SJCRH30 (cell line): Measurements from ENCODE around the gene ZSWIM4. TPM values are rescaled to one million over a fixed set of nuclear protein-coding genes. Genes with fewer than 3 reads are reported as not detected.
A peak's percentile ranks its signal among the peaks of the same experiment; 100 is the strongest.

Source experiments
- DNase-seq, 2 experiments: peaks; one replicate each; pipeline ENCODE4 v3.0.0-alpha.2; 2015 to 2020
- H3K27ac ChIP-seq: fragments of 250-450 bp; sonication (Bioruptor Pico); 2 replicates; pipeline ENCODE4 v1.5.1; 2020; ENCODE audit warnings: mild to moderate bottlenecking, moderate library complexity
- H3K27me3 ChIP-seq: fragments of 250-450 bp; sonication (Bioruptor Pico); 2 replicates; pipeline ENCODE4 v1.5.1; 2020; ENCODE audit warnings: mild to moderate bottlenecking, moderate library complexity
- H3K36me3 ChIP-seq: fragments of 250-450 bp; sonication (Bioruptor Pico); 2 replicates; pipeline ENCODE4 v1.5.1; 2020; ENCODE audit warnings: mild to moderate bottlenecking, moderate library complexity
- H3K4me1 ChIP-seq: fragments of 250-450 bp; sonication (Bioruptor Pico); 2 replicates; pipeline ENCODE4 v1.5.1; 2020; ENCODE audit warnings: mild to moderate bottlenecking, moderate library complexity
- H3K4me3 ChIP-seq: fragments of 250-450 bp; sonication (Bioruptor Pico); 2 replicates; pipeline ENCODE4 v1.5.1; 2020; ENCODE audit warnings: mild to moderate bottlenecking, moderate library complexity
- H3K9me3 ChIP-seq: fragments of 250-450 bp; sonication (Bioruptor Pico); replicated peaks from 2 replicates; pipeline ENCODE4 v1.5.1; 2020; ENCODE audit warnings: mild to moderate bottlenecking, moderate library complexity
- total RNA-seq: library from RNA; depleted of rRNA; stranded (reverse); fragments of >200 nt; shearing (Covaris generic); gene quantifications from 2 replicates; pipeline ENCODE4 v1.2.3, GENCODE V29; 2014; rRNA removed

Gene ZSWIM4
- total RNA-seq, 1 experiment from 2014 or later = 18.3 TPM

DNA sequence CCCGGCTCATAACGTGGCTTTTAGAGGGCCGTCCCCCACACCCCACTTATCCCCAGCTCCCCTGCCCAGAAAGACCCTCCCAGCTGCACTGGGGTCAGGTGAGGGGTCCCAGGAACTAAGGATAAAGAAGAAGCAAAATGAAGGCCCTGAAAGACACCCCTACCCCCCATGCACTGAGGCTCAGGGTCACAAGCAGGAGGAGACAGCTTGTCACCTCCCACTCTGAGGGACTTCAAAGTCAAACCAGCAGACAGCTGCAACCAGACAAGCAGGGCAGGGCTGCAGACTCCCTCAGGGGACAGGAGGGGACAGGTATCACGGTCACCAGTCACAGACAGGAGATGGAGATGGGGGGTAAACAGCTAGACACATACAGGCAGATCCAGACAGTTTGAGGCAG is 75.6 kb downstream of the ZSWIM4 start:
- H3K27me3 ChIP-seq = no peaks in the 10 kb centered on the region
- peak in 1 of 2 experiments; percentile 29 for DNase-seq
- H3K4me3 ChIP-seq = no peak overlapping the region
- no peaks in the 10 kb centered on the region for H3K9me3 ChIP-seq
- H3K4me1 ChIP-seq = peaks cover 15% of the 10 kb centered on the region
- H3K36me3 ChIP-seq = no peaks in the 10 kb centered on the region
- peak overlapping the region; percentile 27 for H3K27ac ChIP-seq

GRCh38 chr19:13872339-13872694 is 77.1 kb downstream of the ZSWIM4 start:
- no peaks in the 10 kb centered on the region for H3K9me3 ChIP-seq
- peaks cover 11% of the 10 kb centered on the region for H3K4me1 ChIP-seq
- no peaks in the 10 kb centered on the region for H3K27me3 ChIP-seq
- H3K36me3 ChIP-seq = no peaks in the 10 kb centered on the region
- no peak overlapping the region for H3K4me3 ChIP-seq
- no peak overlapping the region for H3K27ac ChIP-seq
- no peak for DNase-seq

- Histone ChIP-seq H3K27ac (no peak overlapping the region), H3K9me3 (no peaks in the 10 kb centered on the region), H3K4me3 (no peak overlapping the region), H3K4me1 (peaks cover 11% of the 10 kb centered on the region), H3K36me3 (no peaks in the 10 kb centered on the region), H3K27me3 (no peaks in the 10 kb centered on the region)
- peak in 1 of 2 experiments; percentile 15 for DNase-seq
Observed at GRCh38 chr19:13872695-13873389, 77.6 kb downstream of the ZSWIM4 start.

DNA sequence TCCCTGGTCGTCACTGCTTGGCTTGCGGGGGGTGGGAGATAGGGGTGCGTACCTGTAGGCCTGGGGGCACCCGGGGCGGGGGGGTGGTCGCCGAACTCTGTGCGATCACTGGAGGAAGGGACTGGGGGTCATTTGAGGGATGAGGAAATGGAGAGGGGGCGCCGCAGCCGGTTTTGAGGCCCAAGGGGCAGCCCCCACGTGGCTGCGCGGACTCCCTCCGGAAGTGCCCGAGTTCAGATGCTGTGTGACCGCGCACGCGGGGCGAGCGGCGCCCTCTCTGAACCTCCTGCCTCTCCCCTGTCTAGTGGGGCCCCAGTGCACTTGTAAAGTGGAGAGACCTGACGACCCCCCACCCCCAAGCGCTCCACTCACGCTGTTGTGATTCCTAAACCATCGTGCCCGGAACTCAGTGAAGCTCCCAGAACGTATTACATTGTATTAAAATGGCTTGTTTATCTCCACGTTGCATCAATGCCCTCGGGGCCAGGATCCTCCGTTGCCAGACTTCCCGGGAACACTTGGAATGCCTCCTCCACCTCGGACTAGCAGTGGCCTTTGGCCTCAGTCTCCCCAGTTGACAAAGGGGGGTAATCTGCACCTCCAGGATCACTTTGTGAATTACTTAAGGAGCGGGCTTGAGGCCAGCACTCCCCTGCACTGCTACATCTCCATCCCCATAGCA is 78.7 kb downstream of the ZSWIM4 start:
- no peak for DNase-seq
- no peak overlapping the region for H3K4me3 ChIP-seq
- H3K36me3 ChIP-seq = no peaks in the 10 kb centered on the region
- no peaks in the 10 kb centered on the region for H3K27me3 ChIP-seq
- H3K9me3 ChIP-seq = no peaks in the 10 kb centered on the region
- no peak overlapping the region for H3K27ac ChIP-seq
- H3K4me1 ChIP-seq = peaks cover 11% of the 10 kb centered on the region

- Histone ChIP-seq H3K4me3 (no peak overlapping the region), H3K36me3 (no peaks in the 10 kb centered on the region), H3K27me3 (no peaks in the 10 kb centered on the region), H3K9me3 (no peaks in the 10 kb centered on the region), H3K27ac (no peak overlapping the region), H3K4me1 (peaks cover 16% of the 10 kb centered on the region)
- DNase-seq = no peak
Observed at GRCh38 chr19:13875824-13876223, 80.6 kb downstream of the ZSWIM4 start.

- Histone ChIP-seq H3K27ac (no peak within 1 kb of the TSS), H3K4me3 (no peak within 1 kb of the TSS), H3K9me3 (no peaks in the 10 kb centered on the region), H3K36me3 (no peaks in the 10 kb centered on the region), H3K27me3 (no peaks in the 10 kb centered on the region), H3K4me1 (peaks cover 13% of the 10 kb centered on the region)
- no peak for DNase-seq
Observed at GRCh38 chr19:13876834-13877233, 81.6 kb downstream of the ZSWIM4 start, which contains the start of gene NANOS3. NANOS3 (plus strand) TSS chr19:13877134; CDS start chr19:13877249, 115 bp downstream.

- Histone ChIP-seq H3K9me3 (no peaks in the 10 kb centered on the region), H3K4me3 (no peak overlapping the region), H3K36me3 (no peaks in the 10 kb centered on the region), H3K4me1 (peaks cover 16% of the 10 kb centered on the region), H3K27ac (no peak overlapping the region), H3K27me3 (no peaks in the 10 kb centered on the region)
- DNase-seq = no peak
Observed at GRCh38 chr19:13877303-13877702, 82.1 kb downstream of the ZSWIM4 start.

GRCh38 chr19:13880059-13881043 is 85.1 kb downstream of the ZSWIM4 start:
- Histone ChIP-seq H3K4me1 (peaks cover 18% of the 10 kb centered on the region), H3K9me3 (no peaks in the 10 kb centered on the region), H3K27ac (peak overlapping the region; percentile 55), H3K4me3 (peak overlapping the region; percentile 7; the same call in 1 of the 2 replicates), H3K27me3 (no peaks in the 10 kb centered on the region; the same call in 1 of the 2 replicates), H3K36me3 (no peaks in the 10 kb centered on the region)
- DNase-seq = peak; percentile 98 to 99

DNA sequence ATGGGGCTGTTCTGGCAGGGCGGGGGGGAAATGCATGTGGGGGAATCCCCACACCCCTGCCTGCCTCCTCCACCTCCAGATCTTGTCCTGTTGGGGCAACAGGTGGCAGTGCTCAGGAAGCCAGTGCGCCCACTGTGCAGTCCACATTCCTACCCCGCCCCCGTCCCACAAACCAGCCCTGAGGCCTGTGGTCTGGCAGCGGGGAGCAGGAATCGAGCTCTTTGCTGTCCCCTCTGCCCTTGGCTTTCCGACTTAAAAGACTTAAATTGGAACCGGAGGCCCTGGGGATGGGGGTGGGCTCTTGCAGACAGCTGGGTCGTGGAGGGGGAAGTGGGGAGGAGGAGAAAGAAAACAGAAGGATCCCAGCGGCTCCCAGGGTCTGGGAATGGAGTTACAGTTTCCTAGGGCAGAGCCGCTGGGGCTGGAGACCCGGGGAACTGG is 86.0 kb downstream of the ZSWIM4 start:
- H3K9me3 ChIP-seq = no peaks in the 10 kb centered on the region
- peak overlapping the region; percentile 20 for H3K4me3 ChIP-seq
- no peaks in the 10 kb centered on the region for H3K36me3 ChIP-seq
- DNase-seq = peak; percentile 93 to 96
- peaks cover 2% of the 10 kb centered on the region; the same call in 1 of the 2 replicates for H3K27me3 ChIP-seq
- H3K27ac ChIP-seq = peak overlapping the region; percentile 55; the same call in 1 of the 2 replicates
- H3K4me1 ChIP-seq = peaks cover 18% of the 10 kb centered on the region

Other genes starting within 250 kb of the ZSWIM4 start
- 35.4 and 37.2 TPM in 2 replicates for gene MRI1, start 30.9 kb upstream of the ZSWIM4 start, total RNA-seq
- 208 and 228 TPM in 2 replicates for gene C19orf53, start 21.0 kb upstream of the ZSWIM4 start, total RNA-seq
- gene NANOS3, start 81.7 kb downstream of the ZSWIM4 start, total RNA-seq = 1.3 and 2.3 TPM in 2 replicates
- 10.0 and 11.7 TPM in 2 replicates for gene BRME1, start 110.7 kb downstream of the ZSWIM4 start, total RNA-seq
- 10.8 and 15.3 TPM in 2 replicates for gene CC2D1A, start 110.8 kb downstream of the ZSWIM4 start, total RNA-seq
- 0.08 TPM in 1 of 2 replicates, not detected in the other for gene PODNL1, start 143.0 kb downstream of the ZSWIM4 start, total RNA-seq
- 37.4 and 39.1 TPM in 2 replicates for gene DCAF15, start 157.1 kb downstream of the ZSWIM4 start, total RNA-seq
- 3.9 and 4.4 TPM in 2 replicates for gene RFX1, start 210.9 kb downstream of the ZSWIM4 start, total RNA-seq
- gene RLN3, start 232.7 kb downstream of the ZSWIM4 start, total RNA-seq = not detected in 2 replicates
- gene IL27RA, start 236.3 kb downstream of the ZSWIM4 start, total RNA-seq = 1.5 TPM in 2 replicates